Measurements from ENCODE around the gene CPEB4. TPM values are rescaled to one million over a fixed set of nuclear protein-coding genes. Genes with fewer than 3 reads are reported as not detected.

CPEB4 gene
- total and polyA plus RNA-seq, 9 of the 15 experiments (the other 6 are each of a cell fraction or from before 2014, with no cell fraction given), result 7.4 to 21.3 (median 12.4) TPM

DNA sequence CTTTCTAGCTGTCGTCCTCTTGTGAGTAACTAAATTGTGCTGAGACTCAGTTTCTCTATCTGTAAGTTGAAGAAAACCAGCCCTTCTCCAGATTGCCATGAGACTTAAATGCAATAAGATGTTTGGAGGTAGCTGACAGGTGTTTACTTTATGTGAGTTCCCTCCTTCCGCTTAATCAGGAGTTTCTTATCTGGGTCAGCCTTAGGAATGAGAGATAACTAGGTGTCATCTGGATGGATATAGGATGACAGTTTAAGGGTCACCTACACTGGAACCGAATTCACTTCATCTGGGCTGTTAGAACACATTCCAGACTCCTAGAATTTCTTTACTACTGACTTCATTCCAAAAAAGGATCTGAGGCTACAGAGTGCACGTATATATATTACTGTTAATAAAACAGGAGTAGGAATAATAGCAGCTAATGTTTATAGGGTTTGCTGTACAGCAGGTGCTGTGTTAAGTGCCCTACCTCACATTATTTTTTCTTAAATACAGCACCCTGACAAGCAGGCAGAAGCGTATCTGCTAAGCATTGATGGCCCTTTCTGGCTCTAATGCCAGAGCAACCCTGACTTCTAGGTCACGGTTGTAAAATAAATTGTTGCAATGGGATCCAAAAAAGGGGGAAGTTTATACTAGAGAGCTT lies 30.0 kb upstream of the CPEB4 start:
- peak overlapping the region; percentile 53 for H2AFZ ChIP-seq (ENCODE audit: low read depth, low read length)
- TSS peak; percentile 88 for BruUV-seq (replicated peaks)
- H3K4me1 ChIP-seq (replicated peaks in 1 of 2; ENCODE audit: control insufficient read depth in 2 of 2, insufficient read depth in 2 of 2, low read length in 2 of 2), result peaks cover 75 to 97% of the 10 kb centered on the region in 2 experiments
- no peaks in the 10 kb centered on the region for H3K9me1 ChIP-seq (ENCODE audit: control insufficient read depth, insufficient read depth, low read length)
- FAIRE-seq (no peak), DNase-seq (ENCODE audit: extremely low read depth in 1 of 4, low spot score in 3 of 4) (peak in 1 of 4 experiments; percentile 31), ATAC-seq (no peak)
- H3K36me3 ChIP-seq (ENCODE audit: control insufficient read depth, insufficient read depth, low read length), result no peaks in the 10 kb centered on the region
- H3K4me2 ChIP-seq (ENCODE audit: insufficient read depth, low read length), result 0 out of 2 replicates have a peak overlapping the region, but pooled peaks have one; percentile 21
- peak overlapping the region; percentile 77 for H3K27ac ChIP-seq (ENCODE audit: extremely low read depth, low read depth, low read length)
- H3K4me3 ChIP-seq, result no peak overlapping the region
- no peaks in the 10 kb centered on the region for H3K79me2 ChIP-seq (ENCODE audit: control insufficient read depth, insufficient read depth, low read length)
- H3K27me3 ChIP-seq (ENCODE audit: control insufficient read depth in 2 of 2, insufficient read depth in 2 of 2, low read length in 2 of 2), result no peaks in the 10 kb centered on the region
- CTCF ChIA-PET (ENCODE audit: low intra/inter-chr PET ratio), result no interaction called here
- peak overlapping the region in 1 of 2 experiments; percentile 58; a peak in 1 of 4 replicates for H3K9ac ChIP-seq (ENCODE audit: insufficient read depth in 1 of 2, low read depth in 2 of 2, low read length in 2 of 2)
- in situ Hi-C loops (cut with MboI) (no loop called here), intact Hi-C loops (cut with micrococcal nuclease) (no loop called here)
- WGBS (ENCODE audit: insufficient coverage, low coverage, missing lambda C conversion rate), result 23% methylated on average over 6 of the region's 6 CpGs
- no peaks in the 10 kb centered on the region for H4K20me1 ChIP-seq (replicated peaks; ENCODE audit: control insufficient read depth, insufficient read depth, low read length)
- H3K9me3 ChIP-seq (replicated peaks; ENCODE audit: control insufficient read depth, insufficient read depth, low read depth, low read length), result no peaks in the 10 kb centered on the region
- POLR2A ChIA-PET, result interaction anchor here (0.6 to 3.1 kb wide), 13 partner anchors 9 to 1079 kb away, joined by 3 to 11 read pairs (median 4); no protein-coding TSS in a partner anchor
- TF ChIP-seq MCM3 (IDR thresholded peaks at IDR 0.05) (no peak), ZEB2 (IDR thresholded peaks at IDR 0.05) (peak; percentile 64; the same call in 1 of the 2 replicates), SMARCE1 (IDR thresholded peaks at IDR 0.05) (no peak), DNMT1 (IDR thresholded peaks at IDR 0.05) (no peak), CBFB (CRISPR knock-in tag; IDR thresholded peaks at IDR 0.05) (no peak)
- TF ChIP-seq, protein P1, sequence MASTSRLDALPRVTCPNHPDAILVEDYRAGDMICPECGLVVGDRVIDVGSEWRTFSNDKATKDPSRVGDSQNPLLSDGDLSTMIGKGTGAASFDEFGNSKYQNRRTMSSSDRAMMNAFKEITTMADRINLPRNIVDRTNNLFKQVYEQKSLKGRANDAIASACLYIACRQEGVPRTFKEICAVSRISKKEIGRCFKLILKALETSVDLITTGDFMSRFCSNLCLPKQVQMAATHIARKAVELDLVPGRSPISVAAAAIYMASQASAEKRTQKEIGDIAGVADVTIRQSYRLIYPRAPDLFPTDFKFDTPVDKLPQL (IDR thresholded peaks at IDR 0.05; ENCODE audit: extremely low read depth, insufficient read length), result no peak
- TF ChIP-seq, protein P2, sequence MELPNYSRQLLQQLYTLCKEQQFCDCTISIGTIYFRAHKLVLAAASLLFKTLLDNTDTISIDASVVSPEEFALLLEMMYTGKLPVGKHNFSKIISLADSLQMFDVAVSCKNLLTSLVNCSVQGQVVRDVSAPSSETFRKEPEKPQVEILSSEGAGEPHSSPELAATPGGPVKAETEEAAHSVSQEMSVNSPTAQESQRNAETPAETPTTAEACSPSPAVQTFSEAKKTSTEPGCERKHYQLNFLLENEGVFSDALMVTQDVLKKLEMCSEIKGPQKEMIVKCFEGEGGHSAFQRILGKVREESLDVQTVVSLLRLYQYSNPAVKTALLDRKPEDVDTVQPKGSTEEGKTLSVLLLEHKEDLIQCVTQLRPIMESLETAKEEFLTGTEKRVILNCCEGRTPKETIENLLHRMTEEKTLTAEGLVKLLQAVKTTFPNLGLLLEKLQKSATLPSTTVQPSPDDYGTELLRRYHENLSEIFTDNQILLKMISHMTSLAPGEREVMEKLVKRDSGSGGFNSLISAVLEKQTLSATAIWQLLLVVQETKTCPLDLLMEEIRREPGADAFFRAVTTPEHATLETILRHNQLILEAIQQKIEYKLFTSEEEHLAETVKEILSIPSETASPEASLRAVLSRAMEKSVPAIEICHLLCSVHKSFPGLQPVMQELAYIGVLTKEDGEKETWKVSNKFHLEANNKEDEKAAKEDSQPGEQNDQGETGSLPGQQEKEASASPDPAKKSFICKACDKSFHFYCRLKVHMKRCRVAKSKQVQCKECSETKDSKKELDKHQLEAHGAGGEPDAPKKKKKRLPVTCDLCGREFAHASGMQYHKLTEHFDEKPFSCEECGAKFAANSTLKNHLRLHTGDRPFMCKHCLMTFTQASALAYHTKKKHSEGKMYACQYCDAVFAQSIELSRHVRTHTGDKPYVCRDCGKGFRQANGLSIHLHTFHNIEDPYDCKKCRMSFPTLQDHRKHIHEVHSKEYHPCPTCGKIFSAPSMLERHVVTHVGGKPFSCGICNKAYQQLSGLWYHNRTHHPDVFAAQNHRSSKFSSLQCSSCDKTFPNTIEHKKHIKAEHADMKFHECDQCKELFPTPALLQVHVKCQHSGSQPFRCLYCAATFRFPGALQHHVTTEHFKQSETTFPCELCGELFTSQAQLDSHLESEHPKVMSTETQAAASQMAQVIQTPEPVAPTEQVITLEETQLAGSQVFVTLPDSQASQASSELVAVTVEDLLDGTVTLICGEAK (IDR thresholded peaks at IDR 0.05), result 0 out of 2 replicates have a peak, but pooled peaks have one; percentile 9
- TF ChIP-seq, protein P2 (CRISPR knock-in tag; IDR thresholded peaks at IDR 0.05), result no peak
- TF ChIP-seq, protein P3, sequence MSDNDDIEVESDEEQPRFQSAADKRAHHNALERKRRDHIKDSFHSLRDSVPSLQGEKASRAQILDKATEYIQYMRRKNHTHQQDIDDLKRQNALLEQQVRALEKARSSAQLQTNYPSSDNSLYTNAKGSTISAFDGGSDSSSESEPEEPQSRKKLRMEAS (CRISPR knock-in tag; IDR thresholded peaks at IDR 0.05), result no peak
